Natural killer cell (primary cell): ENCODE data around the gene VEGFC. TPM values are rescaled to one million over a fixed set of nuclear protein-coding genes. Genes with fewer than 3 reads are reported as not detected.

Experiments used
- ATAC-seq, 3 donors: fragments of 150-1000 bp in 2 of 3; fragments of 200-7000 bp in 1 of 3; cut with Tn5 transposase; 1 replicate in 1 of 3; 2 replicates in 2 of 3; pipeline ENCODE4 v1.10.0; 2021; ENCODE audit warnings: mild to moderate bottlenecking in 2 of 3, moderate library complexity in 2 of 3
- DNase-seq, 2 donors: peaks; one replicate each; pipeline versions ENCODE4 v3.0.0 to v3.0.0-alpha.2; 2013 to 2021; ENCODE audit warnings: mixed read lengths in 1 of 2
- H3K27ac ChIP-seq: one replicate; pipeline ENCODE4 v1.5.1; 2013; ENCODE audit warnings: mild to moderate bottlenecking, low read length
- H3K27me3 ChIP-seq: one replicate; pipeline ENCODE4 v1.6.1; 2013; ENCODE audit warnings: low read length; ENCODE audit not compliant: control insufficient read depth, insufficient read depth
- H3K36me3 ChIP-seq: one replicate; pipeline ENCODE4 v1.6.1; 2013; ENCODE audit warnings: low read length; ENCODE audit not compliant: control insufficient read depth, insufficient read depth
- H3K4me1 ChIP-seq: one replicate; pipeline ENCODE4 v1.6.1; 2013; ENCODE audit warnings: low read length; ENCODE audit not compliant: control insufficient read depth, insufficient read depth
- H3K4me3 ChIP-seq: one replicate; pipeline ENCODE4 v1.5.1; 2013; ENCODE audit warnings: low read length
- H3K9me3 ChIP-seq: one replicate; pipeline ENCODE4 v1.6.1; 2013; ENCODE audit warnings: low read length; ENCODE audit not compliant: control insufficient read depth, insufficient read depth
- H3K27ac Mint-ChIP-seq, 2 donors: one replicate each; pipeline ENCODE4 v1.8.0; 2022; ENCODE audit warnings: mild to moderate bottlenecking in 2 of 2, mixed read lengths in 2 of 2, moderate library complexity in 1 of 2
- H3K27me3 Mint-ChIP-seq, 2 donors: one replicate each; pipeline ENCODE4 v1.8.0; 2022; ENCODE audit warnings: low read depth in 2 of 2, mixed read lengths in 2 of 2
- H3K36me3 Mint-ChIP-seq: one replicate; pipeline ENCODE4 v1.8.0; 2022; ENCODE audit warnings: mixed read lengths
- H3K4me1 Mint-ChIP-seq, 2 donors: one replicate each; pipeline ENCODE4 v1.8.0; 2022; ENCODE audit warnings: mixed read lengths in 2 of 2
- H3K4me3 Mint-ChIP-seq: one replicate; pipeline ENCODE4 v1.8.0; 2022; ENCODE audit warnings: mild to moderate bottlenecking, moderate library complexity, mixed read lengths
- H3K9me3 Mint-ChIP-seq, 2 donors: one replicate each; pipeline ENCODE4 v1.8.0; 2022; ENCODE audit warnings: mixed read lengths in 2 of 2
- WGBS: methylation state at CpG from one replicate; pipeline ENCODE4 v1.1.7; 2013; ENCODE audit warnings: missing lambda C conversion rate; ENCODE audit not compliant: insufficient coverage; 5-methylcytosine and 5-hydroxymethylcytosine counted together
- intact Hi-C: fragments of 100-400 bp; cut with micrococcal nuclease; formaldehyde crosslinking; loops from one replicate; pipeline ENCODE4 v1.14.2; 2022
- total RNA-seq, 4 donors: library from RNA; stranded (reverse); fragments of 120-200 nt in 1 of 4; gene quantifications; one replicate each; pipeline versions ENCODE4 v1.2.3 to v1.2.4, GENCODE V29; 2013 to 2022
- TF ChIP-seq, protein P1 (sequence below): fragments of 200-600 bp; IDR thresholded peaks from one replicate; pipeline ENCODE4 v1.8.0; 2022; ENCODE audit warnings: antibody characterized with exemption

Gene VEGFC
- total RNA-seq, 3 donors from 2014 or later (not counting 1 experiment from before 2014, with no cell fraction given), result not detected

DNA sequence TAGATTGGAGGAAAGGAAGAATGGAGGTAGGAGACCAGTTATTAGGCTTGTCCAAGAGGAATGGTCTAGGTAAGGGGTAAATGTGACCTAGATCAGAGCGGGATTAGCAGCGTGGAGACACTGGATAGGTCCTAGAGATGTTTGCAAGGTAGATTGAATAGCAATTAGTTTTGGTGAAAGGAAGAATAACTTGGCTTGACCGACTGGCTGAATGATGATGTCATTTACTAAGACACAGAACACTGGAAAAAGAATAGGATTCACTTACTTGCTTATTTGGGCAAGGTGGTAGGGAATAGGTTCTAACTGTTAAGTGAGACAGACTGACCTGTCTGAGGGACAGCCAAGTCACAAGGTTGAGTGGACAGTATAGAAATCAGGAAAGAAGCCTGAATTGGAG, 71.3 kb downstream of the VEGFC start:
- H3K27ac Mint-ChIP-seq, result no peak overlapping the region
- H3K36me3 Mint-ChIP-seq, result no peaks in the 10 kb centered on the region
- no peaks in the 10 kb centered on the region for H3K4me1 ChIP-seq

DNA sequence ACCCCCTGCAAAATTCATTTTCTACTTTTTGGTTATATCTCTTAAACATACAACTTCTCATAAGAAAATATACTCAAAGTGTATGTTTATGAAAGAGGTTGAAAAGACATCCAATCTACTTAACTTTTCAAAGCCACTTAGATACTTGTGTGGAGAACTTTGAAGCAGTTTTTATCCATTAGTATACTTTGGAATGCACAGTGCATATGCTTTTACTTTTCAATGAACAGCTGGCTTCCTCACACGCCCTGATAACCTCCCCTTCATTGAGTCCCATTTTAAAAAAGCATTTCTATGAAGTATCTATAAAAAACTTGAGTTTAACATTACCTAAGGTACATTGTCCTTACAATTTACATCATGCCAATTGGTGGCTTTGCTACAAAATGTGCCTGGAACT, 73.8 kb downstream of the VEGFC start:
- 62% methylated on average over 1 of the region's 1 CpG for WGBS

More for the DNA sequence above, 71.3 kb downstream of the VEGFC start:
- H3K27me3 Mint-ChIP-seq, result no peaks in the 10 kb centered on the region
- Histone ChIP-seq H3K27ac (no peak overlapping the region), H3K9me3 (no peaks in the 10 kb centered on the region), H3K36me3 (no peaks in the 10 kb centered on the region), H3K4me3 (no peak overlapping the region), H3K27me3 (no peaks in the 10 kb centered on the region)
- H3K4me3 Mint-ChIP-seq, result no peak overlapping the region
- DNase-seq, result no peak
- TF ChIP-seq, protein P1, sequence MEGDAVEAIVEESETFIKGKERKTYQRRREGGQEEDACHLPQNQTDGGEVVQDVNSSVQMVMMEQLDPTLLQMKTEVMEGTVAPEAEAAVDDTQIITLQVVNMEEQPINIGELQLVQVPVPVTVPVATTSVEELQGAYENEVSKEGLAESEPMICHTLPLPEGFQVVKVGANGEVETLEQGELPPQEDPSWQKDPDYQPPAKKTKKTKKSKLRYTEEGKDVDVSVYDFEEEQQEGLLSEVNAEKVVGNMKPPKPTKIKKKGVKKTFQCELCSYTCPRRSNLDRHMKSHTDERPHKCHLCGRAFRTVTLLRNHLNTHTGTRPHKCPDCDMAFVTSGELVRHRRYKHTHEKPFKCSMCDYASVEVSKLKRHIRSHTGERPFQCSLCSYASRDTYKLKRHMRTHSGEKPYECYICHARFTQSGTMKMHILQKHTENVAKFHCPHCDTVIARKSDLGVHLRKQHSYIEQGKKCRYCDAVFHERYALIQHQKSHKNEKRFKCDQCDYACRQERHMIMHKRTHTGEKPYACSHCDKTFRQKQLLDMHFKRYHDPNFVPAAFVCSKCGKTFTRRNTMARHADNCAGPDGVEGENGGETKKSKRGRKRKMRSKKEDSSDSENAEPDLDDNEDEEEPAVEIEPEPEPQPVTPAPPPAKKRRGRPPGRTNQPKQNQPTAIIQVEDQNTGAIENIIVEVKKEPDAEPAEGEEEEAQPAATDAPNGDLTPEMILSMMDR, result no peak
- intact Hi-C loops, result no loop called here
- WGBS, result 78% methylated on average over 3 of the region's 3 CpGs
- no peaks in the 10 kb centered on the region for H3K4me1 Mint-ChIP-seq
- no peak for ATAC-seq
- peaks cover 0 to 10% of the 10 kb centered on the region in 2 donors for H3K9me3 Mint-ChIP-seq

DNA sequence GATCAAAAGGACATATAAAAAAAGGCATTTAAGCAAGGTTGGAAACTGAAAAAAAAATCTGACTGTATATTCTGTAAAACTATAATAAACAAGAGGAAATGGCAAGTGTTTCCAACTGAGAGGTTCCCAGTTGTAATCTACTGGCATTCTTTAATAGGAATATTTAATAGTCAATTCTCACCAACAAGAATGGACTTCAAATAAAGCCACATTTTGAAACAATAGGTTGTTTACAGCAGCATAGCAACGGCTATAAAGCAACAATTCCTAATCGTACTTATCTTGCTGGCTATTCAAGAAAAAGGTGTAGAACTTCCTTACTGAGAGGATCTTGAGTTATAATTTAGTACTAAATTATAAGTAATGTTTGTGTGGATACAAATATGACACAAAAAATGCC, 75.5 kb downstream of the VEGFC start:
- Mint-ChIP-seq H3K27me3 (no peaks in the 10 kb centered on the region), H3K36me3 (no peaks in the 10 kb centered on the region), H3K27ac (no peak overlapping the region), H3K4me3 (no peak overlapping the region), H3K9me3 (peaks cover 4 to 10% of the 10 kb centered on the region in 2 donors), H3K4me1 (no peaks in the 10 kb centered on the region)
- intact Hi-C loops, result no loop called here
- no peaks in the 10 kb centered on the region for H3K27me3 ChIP-seq
- no peaks in the 10 kb centered on the region for H3K9me3 ChIP-seq
- H3K27ac ChIP-seq, result no peak overlapping the region
- H3K4me3 ChIP-seq, result no peak overlapping the region
- 84% methylated on average over 2 of the region's 2 CpGs for WGBS
- no peak for DNase-seq
- no peaks in the 10 kb centered on the region for H3K4me1 ChIP-seq
- TF ChIP-seq, protein P1, result no peak
- no peak for ATAC-seq
- H3K36me3 ChIP-seq, result no peaks in the 10 kb centered on the region

More for the DNA sequence above, 73.8 kb downstream of the VEGFC start:
- H3K4me3 ChIP-seq, result no peak overlapping the region
- no peak for ATAC-seq
- intact Hi-C loops, result no loop called here
- TF ChIP-seq, protein P1, result no peak
- no peaks in the 10 kb centered on the region for H3K36me3 Mint-ChIP-seq
- H3K4me1 ChIP-seq, result no peaks in the 10 kb centered on the region
- H3K9me3 ChIP-seq, result no peaks in the 10 kb centered on the region
- no peak overlapping the region for H3K4me3 Mint-ChIP-seq
- peaks cover 0 to 6% of the 10 kb centered on the region in 2 donors for H3K9me3 Mint-ChIP-seq
- no peak for DNase-seq
- H3K27ac ChIP-seq, result no peak overlapping the region
- H3K27me3 Mint-ChIP-seq, result no peaks in the 10 kb centered on the region
- no peak overlapping the region for H3K27ac Mint-ChIP-seq
- no peaks in the 10 kb centered on the region for H3K27me3 ChIP-seq
- H3K4me1 Mint-ChIP-seq, result no peaks in the 10 kb centered on the region
- H3K36me3 ChIP-seq, result no peaks in the 10 kb centered on the region

DNA sequence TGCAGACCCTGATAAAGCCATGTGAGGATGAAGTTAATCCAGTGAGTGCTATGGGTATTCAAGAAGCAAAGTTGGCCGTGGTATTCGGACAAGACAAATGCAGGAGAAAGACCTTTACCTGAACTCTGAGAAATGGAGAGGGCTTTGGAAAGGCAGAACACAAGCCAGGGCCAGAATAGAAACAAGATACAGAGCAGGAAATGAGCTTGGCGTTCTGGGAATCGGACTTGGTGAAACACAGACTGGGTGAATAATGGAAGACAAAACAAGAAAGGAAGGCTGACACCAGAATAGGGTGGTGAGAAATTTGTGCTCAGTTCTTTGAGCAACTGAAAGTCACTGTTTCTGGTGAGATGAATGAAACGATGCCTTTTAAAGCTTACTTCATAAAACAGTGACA, 83.3 kb downstream of the VEGFC start:
- H3K27ac ChIP-seq, result no peak overlapping the region
- no peaks in the 10 kb centered on the region for H3K27me3 ChIP-seq
- intact Hi-C loops, result no loop called here
- DNase-seq (no peak), ATAC-seq (no peak)
- no peaks in the 10 kb centered on the region for H3K4me1 ChIP-seq
- TF ChIP-seq, protein P1, result no peak
- no peaks in the 10 kb centered on the region for H3K9me3 ChIP-seq
- H3K27me3 Mint-ChIP-seq, result no peaks in the 10 kb centered on the region
- peaks cover 7 to 10% of the 10 kb centered on the region in 2 donors for H3K9me3 Mint-ChIP-seq
- whole genome bisulfite sequencing, result 80% methylated on average over 4 of the region's 5 CpGs
- H3K4me1 Mint-ChIP-seq, result no peaks in the 10 kb centered on the region
- H3K36me3 ChIP-seq, result no peaks in the 10 kb centered on the region
- no peak overlapping the region for H3K4me3 Mint-ChIP-seq
- H3K4me3 ChIP-seq, result no peak overlapping the region
- H3K36me3 Mint-ChIP-seq, result no peaks in the 10 kb centered on the region
- H3K27ac Mint-ChIP-seq, result no peak overlapping the region
